Stomach (tissue), 19 donors: ENCODE measurements around the gene ARAP3. TPM values are rescaled to one million over a fixed set of nuclear protein-coding genes. Genes with fewer than 3 reads are reported as not detected.
"Not testable (repeated sequence)": the region's sequence is repeated elsewhere in the genome, so short reads cannot be mapped to it uniquely, and the experiment has no call there.

Experiments
- DNase-seq, 2 donors: peaks; one replicate each; pipeline versions ENCODE4 v3.0.0 to v3.0.0-alpha.2; 2013 to 2019
- H3K27ac ChIP-seq, 5 donors: fragments of 200-600 bp in 4 of 5; sonication (generic) in 4 of 5; one replicate each; pipeline ENCODE4 v1.5.1; 2013 to 2019; ENCODE audit warnings: mild to moderate bottlenecking in 1 of 5, moderate library complexity in 1 of 5
- H3K27me3 ChIP-seq, 3 donors: fragments of 200-600 bp; sonication (generic); one replicate each; pipeline ENCODE4 v1.5.1; 2017 to 2019; ENCODE audit warnings: mixed run types in 1 of 3
- H3K36me3 ChIP-seq, 4 donors: fragments of 200-600 bp; sonication (generic); 1 replicate in 3 of 4; 2 replicates in 1 of 4; pipeline ENCODE4 v1.5.1; 2016 to 2019
- H3K4me1 ChIP-seq, 4 donors: fragments of 200-600 bp; sonication (generic); one replicate each; pipeline ENCODE4 v1.5.1; 2016 to 2019
- H3K4me3 ChIP-seq, 4 donors: fragments of 200-600 bp; sonication (generic) in 3 of 4; one replicate each; pipeline ENCODE4 v1.5.1; 2016 to 2019; ENCODE audit warnings: mild to moderate bottlenecking in 1 of 4
- H3K9me3 ChIP-seq, 4 donors: fragments of 200-600 bp; sonication (generic); one replicate each; pipeline ENCODE4 v1.5.1; 2016 to 2019
- CTCF ChIP-seq, 7 experiments: fragments of 450-650 bp in 4 of 7; fragments of 200-600 bp in 3 of 7; sonication (generic) in 3 of 7; IDR thresholded peaks; one replicate each; pipeline ENCODE4 v1.5.1; 2016 to 2019; ENCODE audit warnings: antibody characterized with exemption in 7 of 7, control low read depth in 2 of 7, mild to moderate bottlenecking in 1 of 7
- EP300 ChIP-seq: sonication (generic); formaldehyde crosslinking; IDR thresholded peaks from one replicate; pipeline ENCODE4 v1.6.1; 2017; ENCODE audit warnings: antibody characterized with exemption
- POLR2A ChIP-seq, 4 donors: fragments of 450-650 bp; IDR thresholded peaks; one replicate each; pipeline ENCODE4 v1.6.1; 2016; ENCODE audit warnings: antibody characterized with exemption in 4 of 4, control low read depth in 2 of 4, mild to moderate bottlenecking in 1 of 4, moderate library complexity in 1 of 4
- POLR2AphosphoS5 ChIP-seq, 3 donors: sonication (generic); formaldehyde crosslinking; IDR thresholded peaks; one replicate each; pipeline ENCODE4 v1.6.1; 2016; ENCODE audit warnings: antibody characterized with exemption in 3 of 3
- WGBS, 5 donors: extraction: QIAGEN DNeasy Blood & Tissue Kit in 3 of 5; methylation state at CpG; one replicate each; pipeline versions ENCODE4 v1.1.5 to v1.1.7; 2013 to 2018; 5-methylcytosine and 5-hydroxymethylcytosine counted together
- intact Hi-C: fragments of 100-400 bp; cut with DNase I; formaldehyde crosslinking; loops from one replicate; pipeline ENCODE4 v1.15.1; 2023; ENCODE audit warnings: low total_unique reads
- long read RNA-seq, 10 donors: transcript quantifications; one replicate each; lab custom pipeline, GENCODE V29; 2026
- polyA plus RNA-seq, 3 donors: library from polyadenylated mRNA; stranded (reverse); fragments of 200-250 nt; gene quantifications; one replicate each; pipeline ENCODE4 v1.2.3, GENCODE V29; 2013
- total RNA-seq, 5 donors: library from RNA; depleted of rRNA; stranded (reverse); fragments of >200 nt; gene quantifications; one replicate each; pipeline versions ENCODE4 v1.1.0 to v1.2.3, GENCODE V29; 2014 to 2016
- donor health status: healthy with polysubstance abuse.
- donor health status: Bipolar disorder and iron deficiency.
- donor health status: healthy.

ARAP3 gene, protein sequence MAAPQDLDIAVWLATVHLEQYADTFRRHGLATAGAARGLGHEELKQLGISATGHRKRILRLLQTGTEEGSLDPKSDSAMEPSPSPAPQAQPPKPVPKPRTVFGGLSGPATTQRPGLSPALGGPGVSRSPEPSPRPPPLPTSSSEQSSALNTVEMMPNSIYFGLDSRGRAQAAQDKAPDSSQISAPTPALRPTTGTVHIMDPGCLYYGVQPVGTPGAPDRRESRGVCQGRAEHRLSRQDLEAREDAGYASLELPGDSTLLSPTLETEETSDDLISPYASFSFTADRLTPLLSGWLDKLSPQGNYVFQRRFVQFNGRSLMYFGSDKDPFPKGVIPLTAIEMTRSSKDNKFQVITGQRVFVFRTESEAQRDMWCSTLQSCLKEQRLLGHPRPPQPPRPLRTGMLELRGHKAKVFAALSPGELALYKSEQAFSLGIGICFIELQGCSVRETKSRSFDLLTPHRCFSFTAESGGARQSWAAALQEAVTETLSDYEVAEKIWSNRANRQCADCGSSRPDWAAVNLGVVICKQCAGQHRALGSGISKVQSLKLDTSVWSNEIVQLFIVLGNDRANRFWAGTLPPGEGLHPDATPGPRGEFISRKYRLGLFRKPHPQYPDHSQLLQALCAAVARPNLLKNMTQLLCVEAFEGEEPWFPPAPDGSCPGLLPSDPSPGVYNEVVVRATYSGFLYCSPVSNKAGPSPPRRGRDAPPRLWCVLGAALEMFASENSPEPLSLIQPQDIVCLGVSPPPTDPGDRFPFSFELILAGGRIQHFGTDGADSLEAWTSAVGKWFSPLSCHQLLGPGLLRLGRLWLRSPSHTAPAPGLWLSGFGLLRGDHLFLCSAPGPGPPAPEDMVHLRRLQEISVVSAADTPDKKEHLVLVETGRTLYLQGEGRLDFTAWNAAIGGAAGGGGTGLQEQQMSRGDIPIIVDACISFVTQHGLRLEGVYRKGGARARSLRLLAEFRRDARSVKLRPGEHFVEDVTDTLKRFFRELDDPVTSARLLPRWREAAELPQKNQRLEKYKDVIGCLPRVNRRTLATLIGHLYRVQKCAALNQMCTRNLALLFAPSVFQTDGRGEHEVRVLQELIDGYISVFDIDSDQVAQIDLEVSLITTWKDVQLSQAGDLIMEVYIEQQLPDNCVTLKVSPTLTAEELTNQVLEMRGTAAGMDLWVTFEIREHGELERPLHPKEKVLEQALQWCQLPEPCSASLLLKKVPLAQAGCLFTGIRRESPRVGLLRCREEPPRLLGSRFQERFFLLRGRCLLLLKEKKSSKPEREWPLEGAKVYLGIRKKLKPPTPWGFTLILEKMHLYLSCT (N-terminal part only)
- 10 to 100 TPM in 1 of 5 donors, 1 to 10 TPM in 4; 2.3 to 11.9 (median 6.2) TPM for total RNA-seq
- polyA plus RNA-seq, result 1 to 10 TPM; 4.3 to 6.3 (median 5.0) TPM
- long read RNA-seq, donor 1, result 0 reads
- long read RNA-seq, donor 2, result 0 reads
- long read RNA-seq, donor 3, result 0 reads
- long read RNA-seq, donor 4, result 0 reads
- long read RNA-seq, donor 5, result 0 reads
- long read RNA-seq, donor 6, full-length matches to known transcripts, result 1 of 1 reads
- long read RNA-seq, donor 6, partial matches to known transcripts, result 0 of 1 reads
- long read RNA-seq, donor 6, other reads (novel, unspliced or antisense), result 0 of 1 reads
- long read RNA-seq, donor 7, result 0 reads
- long read RNA-seq, donor 8, result 0 reads
- long read RNA-seq, donor 9, result 0 reads
- long read RNA-seq, donor 10, full-length matches to known transcripts, result 1 of 1 reads
- long read RNA-seq, donor 10, partial matches to known transcripts, result 0 of 1 reads
- long read RNA-seq, donor 10, other reads (novel, unspliced or antisense), result 0 of 1 reads

DNA sequence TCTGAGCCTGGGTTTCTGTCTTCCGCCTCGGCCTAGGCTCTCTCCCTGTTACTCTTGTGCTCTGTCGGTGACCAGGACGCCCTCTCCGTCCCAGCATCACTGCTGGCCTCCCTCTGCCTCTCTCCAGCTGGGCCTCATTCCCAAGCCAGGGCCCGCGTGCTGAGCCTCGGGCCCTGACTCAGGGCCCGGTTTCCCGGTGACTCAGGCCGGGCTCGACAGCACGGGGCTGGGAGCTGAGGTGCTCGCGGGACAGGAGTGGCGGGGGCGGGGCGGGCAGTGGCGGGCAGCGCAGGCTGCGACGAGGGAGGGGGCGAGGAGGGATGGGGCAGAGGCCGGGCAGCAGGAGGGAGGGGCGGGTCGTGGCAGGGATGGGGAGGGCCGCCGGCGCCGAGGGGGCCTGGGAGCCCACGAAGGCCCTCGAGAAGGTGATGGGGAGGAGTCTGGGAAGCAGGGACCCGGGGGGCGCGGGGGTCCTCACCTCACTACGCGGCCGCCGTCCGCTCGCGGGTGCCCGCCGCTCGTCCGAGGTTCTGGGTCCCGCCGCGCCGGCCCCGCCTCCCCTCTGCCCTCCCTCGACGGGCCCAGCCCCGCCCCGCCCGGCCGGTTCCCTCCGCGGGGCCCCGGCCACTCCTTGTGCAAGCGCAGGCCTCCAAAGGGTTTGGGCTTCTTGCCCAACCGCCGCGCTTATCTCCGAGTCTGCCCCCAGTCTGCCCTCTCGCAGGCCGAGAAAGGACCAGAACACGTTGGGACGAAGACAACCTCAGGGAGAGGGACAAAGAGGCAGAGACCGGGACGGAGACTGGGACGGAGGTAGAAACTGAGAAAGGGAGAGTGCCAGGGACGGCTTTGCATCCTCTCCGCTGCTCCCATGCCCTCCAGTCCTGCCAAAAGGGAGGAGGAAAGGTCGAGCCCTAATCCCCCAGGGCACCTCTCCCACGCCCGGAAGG is at the start of gene ARAP3:
ARAP3 (minus strand) TSS at position 536 of the 947 bp plus-strand sequence. CDS start 1,744 bp downstream, outside the sequence.
- intact Hi-C loops, result no loop called here
- H3K27me3 ChIP-seq, result no peaks in the 10 kb centered on the region
- DNase-seq, result peak; percentile 94 to 96
- H3K4me1 ChIP-seq, result peaks cover 23 to 38% (median 31%) of the 10 kb centered on the region in 4 donors
- H3K36me3 ChIP-seq, result peaks cover 0 to 9% (median 0%) of the 10 kb centered on the region in 4 donors
- H3K9me3 ChIP-seq, result no peaks in the 10 kb centered on the region
- H3K27ac ChIP-seq, result peak within 1 kb of the TSS; percentile 75 to 89 (median 88)
- 2 to 4% (median 4%) methylated on average over 48 to 77 of the region's 77 CpGs for WGBS, 5 donors
- TF ChIP-seq POLR2AphosphoS5 (IDR thresholded peaks at IDR 0.05) (peak in 2 of 3 donors; percentile 52 to 66), EP300 (no peak), CTCF (IDR thresholded peaks at IDR 0.05) (no peak), POLR2A (IDR thresholded peaks at IDR 0.05) (no peak)
- H3K4me3 ChIP-seq, result peak within 1 kb of the TSS; percentile 53 to 59 (median 56)

DNA sequence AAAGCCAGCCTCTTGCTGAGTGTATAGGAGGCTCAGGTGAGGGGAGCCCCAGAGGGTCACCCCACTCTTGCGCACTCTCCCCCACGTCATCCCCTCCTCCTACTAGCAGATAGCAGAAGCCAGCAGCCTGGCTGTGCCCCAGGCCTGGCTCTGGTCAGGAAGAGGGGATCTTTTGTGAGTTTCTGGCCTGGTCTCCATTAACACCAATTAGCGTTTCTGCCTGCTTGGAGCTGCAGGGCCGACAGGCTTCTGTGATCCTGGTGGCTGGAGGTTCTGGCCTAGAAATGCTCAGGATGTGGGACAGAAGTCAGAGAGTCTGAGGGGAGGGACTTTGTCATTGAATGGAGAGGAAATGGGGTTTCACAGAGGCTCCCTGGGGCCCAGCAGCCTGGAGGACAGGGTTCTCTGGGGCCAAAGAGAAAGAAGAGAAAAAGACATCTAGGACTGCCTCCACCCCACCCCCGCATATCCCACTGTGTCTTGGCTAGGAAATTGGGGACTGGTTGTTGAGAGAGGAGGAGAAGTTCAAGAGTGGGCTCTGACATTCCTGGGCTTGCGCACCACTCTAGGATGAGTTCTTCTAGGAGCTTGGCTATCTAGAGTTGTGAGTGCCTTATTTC is 47.5 kb upstream of the ARAP3 start:
- Histone ChIP-seq H3K27ac (no peak overlapping the region), H3K27me3 (peaks cover 0 to 14% (median 0%) of the 10 kb centered on the region in 3 donors), H3K9me3 (no peaks in the 10 kb centered on the region), H3K36me3 (no peaks in the 10 kb centered on the region), H3K4me1 (no peaks in the 10 kb centered on the region), H3K4me3 (no peak overlapping the region)
- TF ChIP-seq EP300, result no peak
- TF ChIP-seq CTCF (IDR thresholded peaks at IDR 0.05), result no peak
- TF ChIP-seq POLR2A (IDR thresholded peaks at IDR 0.05), result no peak
- TF ChIP-seq POLR2AphosphoS5 (IDR thresholded peaks at IDR 0.05), result no peak
- intact Hi-C loops, result no loop called here
- DNase-seq, result peak in 1 of 2 donors; percentile 48
- WGBS, 5 donors, result 53 to 71% (median 65%) methylated on average over 6 of the region's 6 CpGs

DNA sequence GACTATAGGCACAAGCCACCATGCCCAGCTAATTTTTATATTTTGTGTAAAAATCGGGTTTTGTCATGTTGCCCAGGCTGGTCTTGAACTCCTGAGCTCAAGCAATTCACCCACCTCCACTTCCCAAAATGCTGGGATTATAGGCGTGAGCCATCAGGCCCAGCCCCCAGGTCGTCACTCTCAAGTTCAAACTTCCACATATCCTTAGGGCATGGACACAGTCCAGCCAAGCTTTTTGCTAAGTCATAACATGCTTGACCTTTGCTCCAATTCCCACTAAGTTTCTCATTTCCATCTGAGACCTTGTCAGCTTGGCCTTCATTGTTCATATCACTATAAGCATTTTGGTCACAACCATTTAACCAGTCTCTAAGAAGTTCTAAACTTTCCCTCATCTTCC is 43.9 kb upstream of the ARAP3 start:
- 56 to 67% (median 65%) methylated on average over 3 of the region's 3 CpGs for WGBS, 5 donors
- Histone ChIP-seq H3K4me3 (no peak overlapping the region), H3K27me3 (peaks cover 0 to 5% (median 0%) of the 10 kb centered on the region in 3 donors), H3K4me1 (no peaks in the 10 kb centered on the region), H3K9me3 (no peaks in the 10 kb centered on the region), H3K27ac (no peak overlapping the region), H3K36me3 (no peaks in the 10 kb centered on the region)
- DNase-seq, result no peak
- intact Hi-C loops, result no loop called here
- no peak for TF ChIP-seq POLR2AphosphoS5 (IDR thresholded peaks at IDR 0.05)
- no peak for TF ChIP-seq EP300
- TF ChIP-seq POLR2A (IDR thresholded peaks at IDR 0.05), result no peak
- TF ChIP-seq CTCF (IDR thresholded peaks at IDR 0.05), result no peak

- WGBS, 5 donors, result 85 to 93% (median 90%) methylated on average over 5 of the region's 5 CpGs
- H3K4me1 ChIP-seq, intact Hi-C loops, H3K9me3 ChIP-seq, H3K4me3 ChIP-seq, DNase-seq, H3K36me3 ChIP-seq, H3K27ac ChIP-seq, H3K27me3 ChIP-seq: not testable (repeated sequence)
Measured at GRCh38 chr5:141725174-141725573, 43.1 kb upstream of the ARAP3 start.
